HEK293 (cell line): ENCODE measurements around the gene AK5.

Source experiments
- CTCF ChIP-seq: fragments of 450-650 bp; formaldehyde crosslinking; IDR thresholded peaks from 2 replicates; pipeline ENCODE4 v1.5.1; 2016; ENCODE audit warnings: missing biosample characterization, missing genetic modification characterization
- TRIM28 ChIP-seq: IDR thresholded peaks from 2 replicates; pipeline ENCODE4 v1.6.1; 2011; ENCODE audit warnings: low read length, control low read depth, borderline replicate concordance
- ZFP37 ChIP-seq: fragments of 450-650 bp; formaldehyde crosslinking; IDR thresholded peaks from 2 replicates; pipeline ENCODE4 v1.5.1; 2016; ENCODE audit warnings: missing biosample characterization, missing genetic modification characterization
- ZNF23 ChIP-seq: fragments of 450-650 bp; formaldehyde crosslinking; IDR thresholded peaks from 2 replicates; pipeline ENCODE4 v1.5.1; 2016; ENCODE audit warnings: missing biosample characterization, missing genetic modification characterization, borderline replicate concordance
- ZNF24 ChIP-seq: fragments of 450-650 bp; formaldehyde crosslinking; IDR thresholded peaks from 2 replicates; pipeline ENCODE4 v1.5.1; 2016; ENCODE audit warnings: missing biosample characterization, missing genetic modification characterization

- TF ChIP-seq ZFP37 (tag by site-specific recombination) (no peak), TRIM28 (no peak), CTCF (tag by site-specific recombination) (no peak), ZNF23 (tag by site-specific recombination) (no peak), ZNF24 (tag by site-specific recombination) (no peak)
Observed at GRCh38 chr1:77281491-77282186, at the start of gene AK5.
